ENCODE results near the gene ALKBH2. TPM values are rescaled to one million over a fixed set of nuclear protein-coding genes. Genes with fewer than 3 reads are reported as not detected.
A peak's percentile ranks its signal among the peaks of the same experiment; 100 is the strongest.

Gene ALKBH2
- total RNA-seq, 2 donors from 2014 or later: 10.5 to 23.3 TPM

GRCh38 chr12:109139360-109139759 is 46.1 kb upstream of the ALKBH2 start:
- Mint-ChIP-seq H3K9me3 (peaks cover 12% of the 10 kb centered on the region), H3K27ac (no peak overlapping the region), H3K27me3 (ENCODE audit: insufficient read depth) (peaks cover 15% of the 10 kb centered on the region), H3K36me3 (ENCODE audit: low read depth) (peaks cover 2% of the 10 kb centered on the region), H3K4me3 (no peak overlapping the region), H3K4me1 (no peaks in the 10 kb centered on the region)
- no peak for TF ChIP-seq CTCF (conservative IDR thresholded peaks at IDR 0.05)
- DNase-seq: no peak
- H3K27ac ChIP-seq (ENCODE audit: low read depth, low read length): no peak overlapping the region
- H3K9ac ChIP-seq (ENCODE audit: extremely low read depth, low read length, poor library complexity, severe bottlenecking): no peak overlapping the region
- H3K4me1 ChIP-seq (ENCODE audit: control insufficient read depth, insufficient read depth, low read length): no peaks in the 10 kb centered on the region
- no peaks in the 10 kb centered on the region for H3K36me3 ChIP-seq (ENCODE audit: control insufficient read depth, insufficient read depth, low read length)
- H3K27me3 ChIP-seq (ENCODE audit: control insufficient read depth, insufficient read depth, low read length, poor library complexity, severe bottlenecking): no peaks in the 10 kb centered on the region
- H3K9me3 ChIP-seq (ENCODE audit: control insufficient read depth, low read length): peaks cover 5% of the 10 kb centered on the region
- H3K4me3 ChIP-seq (ENCODE audit: low read length): no peak overlapping the region
- WGBS, 2 experiments (ENCODE audit: insufficient coverage in 1 of 2, insufficient read length in 1 of 2): 91 to 92% methylated on average over 4 to 9 of the region's 9 CpGs

GRCh38 chr12:109137055-109137454 is 43.8 kb upstream of the ALKBH2 start:
- Mint-ChIP-seq H3K9me3 (peaks cover 12% of the 10 kb centered on the region), H3K27ac (no peak overlapping the region), H3K36me3 (ENCODE audit: low read depth) (peaks cover 2% of the 10 kb centered on the region), H3K4me1 (no peaks in the 10 kb centered on the region), H3K27me3 (ENCODE audit: insufficient read depth) (peaks cover 16% of the 10 kb centered on the region), H3K4me3 (no peak overlapping the region)
- no peak for TF ChIP-seq CTCF (conservative IDR thresholded peaks at IDR 0.05)
- DNase-seq: no peak
- H3K36me3 ChIP-seq (ENCODE audit: control insufficient read depth, insufficient read depth, low read length): no peaks in the 10 kb centered on the region
- no peak overlapping the region for H3K27ac ChIP-seq (ENCODE audit: low read depth, low read length)
- H3K4me3 ChIP-seq (ENCODE audit: low read length): no peak overlapping the region
- H3K27me3 ChIP-seq (ENCODE audit: control insufficient read depth, insufficient read depth, low read length, poor library complexity, severe bottlenecking): no peaks in the 10 kb centered on the region
- H3K9ac ChIP-seq (ENCODE audit: extremely low read depth, low read length, poor library complexity, severe bottlenecking): no peak overlapping the region
- H3K4me1 ChIP-seq (ENCODE audit: control insufficient read depth, insufficient read depth, low read length): no peaks in the 10 kb centered on the region
- H3K9me3 ChIP-seq (ENCODE audit: control insufficient read depth, low read length): peaks cover 5% of the 10 kb centered on the region
- WGBS, 2 experiments (ENCODE audit: insufficient coverage in 1 of 2, insufficient read length in 1 of 2): 87 to 100% methylated on average over 2 of the region's 2 CpGs

GRCh38 chr12:109134186-109134917 is 41.1 kb upstream of the ALKBH2 start:
- Mint-ChIP-seq H3K36me3 (ENCODE audit: low read depth) (peaks cover 2% of the 10 kb centered on the region), H3K4me1 (no peaks in the 10 kb centered on the region), H3K27me3 (ENCODE audit: insufficient read depth) (peaks cover 6% of the 10 kb centered on the region), H3K27ac (no peak overlapping the region), H3K4me3 (no peak overlapping the region), H3K9me3 (peaks cover 12% of the 10 kb centered on the region)
- Histone ChIP-seq H3K9ac (ENCODE audit: extremely low read depth, low read length, poor library complexity, severe bottlenecking) (no peak overlapping the region), H3K9me3 (ENCODE audit: control insufficient read depth, low read length) (peaks cover 5% of the 10 kb centered on the region), H3K27me3 (ENCODE audit: control insufficient read depth, insufficient read depth, low read length, poor library complexity, severe bottlenecking) (no peaks in the 10 kb centered on the region), H3K4me3 (ENCODE audit: low read length) (no peak overlapping the region), H3K27ac (ENCODE audit: low read depth, low read length) (no peak overlapping the region), H3K36me3 (ENCODE audit: control insufficient read depth, insufficient read depth, low read length) (no peaks in the 10 kb centered on the region), H3K4me1 (ENCODE audit: control insufficient read depth, insufficient read depth, low read length) (no peaks in the 10 kb centered on the region)
- DNase-seq: peak; percentile 91
- 73 to 80% methylated on average over 5 to 6 of the region's 6 CpGs for WGBS, 2 experiments (ENCODE audit: insufficient coverage in 1 of 2, insufficient read length in 1 of 2)
- TF ChIP-seq CTCF (conservative IDR thresholded peaks at IDR 0.05): peak; percentile 87

All from endodermal cell (in vitro differentiated cells).